Ishikawa (cell line): ENCODE results near the gene R3HDM4.

Experiments
- CEBPB ChIP-seq: IDR thresholded peaks from 2 replicates; pipeline ENCODE4 v1.6.1; 2012
- CREB1 ChIP-seq: IDR thresholded peaks from 2 replicates; pipeline ENCODE4 v1.6.1; 2012; ENCODE audit warnings: low read depth
- EP300 ChIP-seq: IDR thresholded peaks from 2 replicates; pipeline ENCODE4 v1.6.1; 2012; ENCODE audit warnings: borderline replicate concordance
- FOXM1 ChIP-seq: IDR thresholded peaks from 2 replicates; pipeline ENCODE4 v1.6.1; 2012; ENCODE audit warnings: low read depth, borderline replicate concordance
- NFIC ChIP-seq: IDR thresholded peaks from 2 replicates; pipeline ENCODE4 v1.6.1; 2012
- RAD21 ChIP-seq: IDR thresholded peaks from 2 replicates; pipeline ENCODE4 v1.6.1; 2012; ENCODE audit warnings: low read depth
- TAF1 ChIP-seq: IDR thresholded peaks from 2 replicates; pipeline ENCODE4 v1.6.1; 2012; ENCODE audit warnings: low read depth, mild to moderate bottlenecking
- TCF12 ChIP-seq: IDR thresholded peaks from 2 replicates; pipeline ENCODE4 v1.6.1; 2012; ENCODE audit warnings: low read depth
- TEAD4 ChIP-seq: IDR thresholded peaks from 2 replicates; pipeline ENCODE4 v1.6.1; 2012
- YY1 ChIP-seq: IDR thresholded peaks from 2 replicates; pipeline ENCODE4 v1.6.1; 2012; ENCODE audit warnings: low read depth
- ZBTB7A ChIP-seq: IDR thresholded peaks from 2 replicates; pipeline ENCODE4 v1.6.1; 2012; ENCODE audit warnings: low read depth
- TF ChIP-seq, protein P1 (sequence below): IDR thresholded peaks from 2 replicates; pipeline ENCODE4 v1.6.1; 2012; ENCODE audit warnings: low read depth, mild to moderate bottlenecking
- TF ChIP-seq, protein P2 (sequence below): IDR thresholded peaks from 2 replicates; pipeline ENCODE4 v1.6.1; 2012
- TF ChIP-seq, protein P3 (sequence below): IDR thresholded peaks from 2 replicates; pipeline ENCODE4 v1.6.1; 2012

DNA sequence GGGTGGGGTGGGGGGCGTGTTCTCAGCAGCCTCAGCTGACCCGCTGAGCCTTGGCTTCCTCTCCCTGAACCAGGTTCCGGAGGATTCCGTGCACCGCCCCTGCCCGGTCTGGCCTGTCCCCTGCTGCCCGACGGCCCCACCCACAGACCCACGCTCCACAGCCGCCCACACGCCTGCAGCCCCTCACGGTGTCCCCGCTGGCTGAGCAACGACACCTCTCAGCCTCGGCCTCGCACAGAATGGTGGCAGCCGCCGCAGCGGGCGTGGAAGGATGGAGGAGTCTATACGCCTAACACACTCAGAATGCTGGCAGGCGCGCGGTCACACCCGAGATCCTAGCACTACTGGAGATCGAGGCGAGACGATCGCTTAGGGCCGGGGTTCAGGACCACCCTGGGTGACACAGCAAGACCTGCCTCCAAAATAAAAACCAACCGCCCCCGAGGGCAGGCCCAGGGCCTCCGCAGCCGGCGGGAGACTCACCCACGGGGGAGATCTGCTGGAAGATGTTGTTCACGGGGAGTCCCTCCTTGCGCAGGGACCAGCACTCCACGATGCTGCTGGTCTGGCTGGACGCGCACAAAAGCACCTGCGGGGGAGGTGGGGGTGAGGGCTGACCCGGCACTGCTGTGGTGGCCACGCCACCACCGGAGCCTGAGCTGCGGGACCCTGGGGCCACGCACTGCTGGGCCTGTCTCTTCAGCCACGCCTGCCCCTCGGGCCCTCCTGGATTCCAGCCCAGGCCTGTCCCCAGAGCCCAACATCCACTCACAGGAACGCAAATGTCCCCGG, 28.4 kb downstream of the R3HDM4 start:
- no peak for TF ChIP-seq EP300
- TF ChIP-seq YY1: no peak
- TF ChIP-seq TCF12: no peak
- no peak for TF ChIP-seq NFIC
- no peak for TF ChIP-seq CEBPB
- TF ChIP-seq, protein P1, sequence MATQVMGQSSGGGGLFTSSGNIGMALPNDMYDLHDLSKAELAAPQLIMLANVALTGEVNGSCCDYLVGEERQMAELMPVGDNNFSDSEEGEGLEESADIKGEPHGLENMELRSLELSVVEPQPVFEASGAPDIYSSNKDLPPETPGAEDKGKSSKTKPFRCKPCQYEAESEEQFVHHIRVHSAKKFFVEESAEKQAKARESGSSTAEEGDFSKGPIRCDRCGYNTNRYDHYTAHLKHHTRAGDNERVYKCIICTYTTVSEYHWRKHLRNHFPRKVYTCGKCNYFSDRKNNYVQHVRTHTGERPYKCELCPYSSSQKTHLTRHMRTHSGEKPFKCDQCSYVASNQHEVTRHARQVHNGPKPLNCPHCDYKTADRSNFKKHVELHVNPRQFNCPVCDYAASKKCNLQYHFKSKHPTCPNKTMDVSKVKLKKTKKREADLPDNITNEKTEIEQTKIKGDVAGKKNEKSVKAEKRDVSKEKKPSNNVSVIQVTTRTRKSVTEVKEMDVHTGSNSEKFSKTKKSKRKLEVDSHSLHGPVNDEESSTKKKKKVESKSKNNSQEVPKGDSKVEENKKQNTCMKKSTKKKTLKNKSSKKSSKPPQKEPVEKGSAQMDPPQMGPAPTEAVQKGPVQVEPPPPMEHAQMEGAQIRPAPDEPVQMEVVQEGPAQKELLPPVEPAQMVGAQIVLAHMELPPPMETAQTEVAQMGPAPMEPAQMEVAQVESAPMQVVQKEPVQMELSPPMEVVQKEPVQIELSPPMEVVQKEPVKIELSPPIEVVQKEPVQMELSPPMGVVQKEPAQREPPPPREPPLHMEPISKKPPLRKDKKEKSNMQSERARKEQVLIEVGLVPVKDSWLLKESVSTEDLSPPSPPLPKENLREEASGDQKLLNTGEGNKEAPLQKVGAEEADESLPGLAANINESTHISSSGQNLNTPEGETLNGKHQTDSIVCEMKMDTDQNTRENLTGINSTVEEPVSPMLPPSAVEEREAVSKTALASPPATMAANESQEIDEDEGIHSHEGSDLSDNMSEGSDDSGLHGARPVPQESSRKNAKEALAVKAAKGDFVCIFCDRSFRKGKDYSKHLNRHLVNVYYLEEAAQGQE: no peak
- no peak for TF ChIP-seq RAD21
- TF ChIP-seq, protein P2, sequence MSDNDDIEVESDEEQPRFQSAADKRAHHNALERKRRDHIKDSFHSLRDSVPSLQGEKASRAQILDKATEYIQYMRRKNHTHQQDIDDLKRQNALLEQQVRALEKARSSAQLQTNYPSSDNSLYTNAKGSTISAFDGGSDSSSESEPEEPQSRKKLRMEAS: no peak
- no peak for TF ChIP-seq TAF1
- TF ChIP-seq TEAD4: no peak
- no peak for TF ChIP-seq ZBTB7A
- no peak for TF ChIP-seq FOXM1
- TF ChIP-seq CREB1: no peak
- TF ChIP-seq, protein P3, sequence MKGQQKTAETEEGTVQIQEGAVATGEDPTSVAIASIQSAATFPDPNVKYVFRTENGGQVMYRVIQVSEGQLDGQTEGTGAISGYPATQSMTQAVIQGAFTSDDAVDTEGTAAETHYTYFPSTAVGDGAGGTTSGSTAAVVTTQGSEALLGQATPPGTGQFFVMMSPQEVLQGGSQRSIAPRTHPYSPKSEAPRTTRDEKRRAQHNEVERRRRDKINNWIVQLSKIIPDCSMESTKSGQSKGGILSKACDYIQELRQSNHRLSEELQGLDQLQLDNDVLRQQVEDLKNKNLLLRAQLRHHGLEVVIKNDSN: no peak
